H1 (cell line): ENCODE measurements around the gene GRM5. TPM values are rescaled to one million over a fixed set of nuclear protein-coding genes. Genes with fewer than 3 reads are reported as not detected.
A peak's percentile ranks its signal among the peaks of the same experiment; 100 is the strongest.

Experiments used
- CTCF ChIA-PET: fragments of 300-600 bp; sonication (Branson Sonifier 250); formaldehyde crosslinking; loops from one replicate; lab custom pipeline; 2021; ENCODE audit not compliant: partially characterized antibody; lab: Charles Lee
- POLR2A ChIA-PET: fragments of 300-600 bp; sonication (Branson Sonifier 250); formaldehyde crosslinking; loops from one replicate; lab custom pipeline; 2021; ENCODE audit warnings: inconsistent platforms; ENCODE audit not compliant: partially characterized antibody; lab: Charles Lee
- DNase-seq, 2 experiments: peaks; one replicate each; pipeline versions ENCODE4 v3.0.0 to v3.0.0-alpha.2; 2010 to 2022; ENCODE audit warnings: low spot score in 2 of 2, low read depth in 1 of 2, mixed read lengths in 1 of 2
- FAIRE-seq: peaks from 2 replicates; lab custom pipeline; 2011; peaks lifted over from hg19 to GRCh38; lab: Jason Lieb, UNC
- H2AFZ ChIP-seq: 2 replicates; pipeline ENCODE4 v1.8.1; 2012; ENCODE audit warnings: low read length, inconsistent platforms
- H2AK5ac ChIP-seq: 2 replicates; pipeline ENCODE4 v1.6.1; 2013; ENCODE audit warnings: low read depth, low read length
- H2BK120ac ChIP-seq: replicated peaks from 2 replicates; pipeline ENCODE3; 2013; ENCODE audit warnings: low read depth, low read length, inconsistent platforms
- H2BK12ac ChIP-seq: 2 replicates; pipeline ENCODE4 v1.6.1; 2013; ENCODE audit warnings: low read depth, low read length
- H2BK15ac ChIP-seq: 2 replicates; pipeline ENCODE4 v1.6.1; 2013; ENCODE audit warnings: low read length
- H2BK20ac ChIP-seq: 2 replicates; pipeline ENCODE4 v1.6.1; 2013; ENCODE audit warnings: low read length
- H2BK5ac ChIP-seq: 2 replicates; pipeline ENCODE4 v1.6.1; 2013; ENCODE audit warnings: low read depth, low read length
- H3K14ac ChIP-seq: 2 replicates; pipeline ENCODE4 v1.6.1; 2013; ENCODE audit warnings: inconsistent platforms; ENCODE audit not compliant: insufficient read length
- H3K18ac ChIP-seq: 2 replicates; pipeline ENCODE4 v1.6.1; 2013; ENCODE audit warnings: low read length; ENCODE audit errors: extremely low read depth
- H3K23ac ChIP-seq: 2 replicates; pipeline ENCODE4 v1.6.1; 2013; ENCODE audit warnings: inconsistent platforms; ENCODE audit not compliant: insufficient read length
- H3K23me2 ChIP-seq: 2 replicates; pipeline ENCODE4 v1.6.1; 2013; ENCODE audit warnings: low read depth, low read length
- H3K27ac ChIP-seq: 2 replicates; pipeline ENCODE4 v1.6.1; 2011; ENCODE audit warnings: low read depth, low read length, inconsistent platforms
- H3K27me3 ChIP-seq, 4 experiments: replicated peaks in 1 of 4; 1 replicate in 1 of 4; 2 replicates in 3 of 4; pipeline versions ENCODE4 v1.6.1 to v1.8.1; 2011 to 2013; ENCODE audit warnings: low read length in 3 of 4, mild to moderate bottlenecking in 3 of 4, inconsistent platforms in 2 of 4, mixed read lengths in 2 of 4, moderate library complexity in 1 of 4; ENCODE audit not compliant: control insufficient read depth in 3 of 4, insufficient read depth in 3 of 4; ENCODE audit errors: extremely low read depth in 1 of 4
- H3K36me3 ChIP-seq, 4 experiments: 2 replicates each; pipeline versions ENCODE4 v1.6.1 to v1.8.1; 2011 to 2013; ENCODE audit warnings: mild to moderate bottlenecking in 4 of 4, low read length in 3 of 4, moderate library complexity in 2 of 4, control low read depth in 1 of 4, inconsistent platforms in 1 of 4; ENCODE audit not compliant: insufficient read depth in 4 of 4, control insufficient read depth in 2 of 4
- H3K4ac ChIP-seq: replicated peaks from 2 replicates; pipeline ENCODE3; 2013; ENCODE audit warnings: low read length, low read depth, mixed read lengths, inconsistent platforms; ENCODE audit not compliant: insufficient read length
- H3K4me1 ChIP-seq, 4 experiments: replicated peaks in 1 of 4; 1 replicate in 1 of 4; 2 replicates in 3 of 4; pipeline versions ENCODE4 v1.6.1 to v1.8.1; 2011 to 2013; ENCODE audit warnings: low read length in 3 of 4, inconsistent platforms in 2 of 4, mixed read lengths in 1 of 4; ENCODE audit not compliant: insufficient read depth in 4 of 4, control insufficient read depth in 3 of 4
- H3K4me2 ChIP-seq, 2 experiments: 2 replicates each; pipeline versions ENCODE4 v1.6.1 to v1.8.1; 2011 to 2013; ENCODE audit warnings: low read depth in 2 of 2, low read length in 2 of 2, control low read depth in 1 of 2, inconsistent platforms in 1 of 2, mild to moderate bottlenecking in 1 of 2; ENCODE audit not compliant: insufficient read depth in 1 of 2
- H3K4me3 ChIP-seq, 4 experiments: fragments of 200-600, 300-600 bp in 1 of 4; sonication (generic), shearing (Covaris generic), sonication (Bioruptor Twin) in 1 of 4; 2 replicates each; pipeline versions ENCODE4 v1.5.1 to v1.8.1; 2011 to 2016; ENCODE audit warnings: low read length in 4 of 4, low read depth in 3 of 4, control low read depth in 2 of 4, inconsistent platforms in 2 of 4, mild to moderate bottlenecking in 2 of 4, mixed read lengths in 1 of 4, moderate library complexity in 1 of 4; ENCODE audit not compliant: insufficient read depth in 2 of 4; ENCODE audit errors: extremely low read depth in 1 of 4
- H3K56ac ChIP-seq: replicated peaks from 2 replicates; pipeline ENCODE3; 2013; ENCODE audit warnings: low read depth, mild to moderate bottlenecking, mixed read lengths, low read length, inconsistent platforms; ENCODE audit not compliant: insufficient read length
- H3K79me1 ChIP-seq: 2 replicates; pipeline ENCODE4 v1.6.1; 2013; ENCODE audit warnings: low read depth, low read length, control low read depth
- H3K79me2 ChIP-seq, 2 experiments: 2 replicates each; pipeline versions ENCODE4 v1.6.1 to v1.8.1; 2012 to 2013; ENCODE audit warnings: low read length in 2 of 2, mild to moderate bottlenecking in 2 of 2, inconsistent platforms in 1 of 2; ENCODE audit not compliant: insufficient read depth in 2 of 2, control insufficient read depth in 1 of 2
- H3K9ac ChIP-seq, 4 experiments: replicated peaks in 1 of 4; 1 replicate in 1 of 4; 2 replicates in 3 of 4; pipeline versions ENCODE4 v1.6.1 to v1.8.1; 2011 to 2013; ENCODE audit warnings: low read depth in 3 of 4, low read length in 3 of 4, control low read depth in 2 of 4, mild to moderate bottlenecking in 2 of 4, moderate library complexity in 2 of 4, inconsistent platforms in 1 of 4; ENCODE audit errors: extremely low read depth in 1 of 4
- H3K9me3 ChIP-seq, 2 experiments: 2 replicates each; pipeline versions ENCODE4 v1.6.1 to v1.8.1; 2012 to 2013; ENCODE audit warnings: mild to moderate bottlenecking in 2 of 2, moderate library complexity in 2 of 2, control low read depth in 1 of 2, inconsistent platforms in 1 of 2, low read depth in 1 of 2, low read length in 1 of 2, mixed read lengths in 1 of 2; ENCODE audit not compliant: insufficient read depth in 2 of 2
- H4K20me1 ChIP-seq, 2 experiments: replicated peaks in 1 of 2; 2 replicates each; pipeline versions ENCODE3 to v1.8.1; 2011 to 2013; ENCODE audit warnings: inconsistent platforms in 2 of 2, low read length in 2 of 2, mild to moderate bottlenecking in 1 of 2; ENCODE audit not compliant: insufficient read depth in 2 of 2, control insufficient read depth in 1 of 2
- H4K5ac ChIP-seq: 2 replicates; pipeline ENCODE4 v1.6.1; 2013; ENCODE audit warnings: low read length, low read depth, mixed read lengths, inconsistent platforms; ENCODE audit not compliant: insufficient read length
- H4K8ac ChIP-seq: 2 replicates; pipeline ENCODE4 v1.8.0; 2013; ENCODE audit warnings: mild to moderate bottlenecking, moderate library complexity, low read length, inconsistent platforms; ENCODE audit not compliant: insufficient read depth; ENCODE audit errors: extremely low read depth
- H4K91ac ChIP-seq: replicated peaks from 2 replicates; pipeline ENCODE3; 2013; ENCODE audit warnings: low read length, mixed read lengths, inconsistent platforms; ENCODE audit not compliant: insufficient read length
- ATF2 ChIP-seq: IDR thresholded peaks from 2 replicates; pipeline ENCODE4 v1.6.1; 2012; ENCODE audit warnings: low read length, inconsistent platforms
- CHD1 ChIP-seq: IDR thresholded peaks from 2 replicates; pipeline ENCODE4 v1.6.1; 2012; ENCODE audit warnings: low read depth, low read length, improper control_type of control experiment
- FOSL1 ChIP-seq: IDR thresholded peaks from 2 replicates; pipeline ENCODE4 v1.6.1; 2011; ENCODE audit warnings: mild to moderate bottlenecking, low read depth, low read length, moderate library complexity; ENCODE audit not compliant: insufficient read depth
- NRF1 ChIP-seq: IDR thresholded peaks from 2 replicates; pipeline ENCODE4 v1.6.1; 2011; ENCODE audit warnings: mild to moderate bottlenecking, low read depth, low read length, improper control_type of control experiment
- PHF8 ChIP-seq: fragments of 200-600 bp; sonication (generic); conservative IDR thresholded peaks from 2 replicates; pipeline ENCODE4 v1.7.1; 2012; ENCODE audit warnings: low read depth, mild to moderate bottlenecking, inconsistent platforms, low read length, moderate library complexity
- RAD21 ChIP-seq, 2 experiments: IDR thresholded peaks in 1 of 2; conservative IDR thresholded peaks in 1 of 2; 2 replicates each; pipeline ENCODE4 v1.6.1; 2011; ENCODE audit warnings: low read depth in 2 of 2, low read length in 2 of 2, improper control_type of control experiment in 1 of 2, inconsistent platforms in 1 of 2, mild to moderate bottlenecking in 1 of 2, moderate library complexity in 1 of 2
- SUZ12 ChIP-seq: fragments of 200-600 bp; sonication (generic); IDR thresholded peaks from 2 replicates; pipeline ENCODE4 v1.6.1; 2012; ENCODE audit warnings: mild to moderate bottlenecking, inconsistent platforms, low read length, moderate library complexity, mixed read lengths
- TAF1 ChIP-seq: IDR thresholded peaks from 2 replicates; pipeline ENCODE4 v1.6.1; 2011; ENCODE audit warnings: mild to moderate bottlenecking, low read depth, low read length
- YY1 ChIP-seq: IDR thresholded peaks from 2 replicates; pipeline ENCODE4 v1.6.1; 2011; ENCODE audit warnings: low read depth, mild to moderate bottlenecking, low read length
- WGBS, 2 experiments: shearing (Covaris generic) in 1 of 2; methylation state at CpG; one replicate each; pipeline versions ENCODE4 v1.1.6 to v1.1.7; 2013 to 2015; ENCODE audit warnings: low lambda C conversion rate in 2 of 2, mixed read lengths in 2 of 2, inconsistent platforms in 1 of 2, low coverage in 1 of 2, missing lambda C conversion rate in 1 of 2; ENCODE audit not compliant: insufficient replicate concordance in 2 of 2, insufficient coverage in 1 of 2, insufficient read length in 1 of 2; ENCODE audit errors: extremely low coverage in 1 of 2, missing lambda C conversion rate in 1 of 2; 5-methylcytosine and 5-hydroxymethylcytosine counted together
- polyA plus RNA-seq, 7 experiments: library from polyadenylated mRNA; depleted of rRNA in 3 of 7; stranded (reverse) in 5 of 7; unstranded in 2 of 7; fragments of >200 nt in 5 of 7; fragments of 200-250 nt in 2 of 7; gene quantifications; 1 replicate in 5 of 7; 2 replicates in 1 of 7; 4 replicates in 1 of 7; pipeline versions ENCODE4 v1.2.1 to v1.2.3, GENCODE V29; 2011 to 2013; ENCODE audit warnings: missing spikeins in 2 of 7, mixed read lengths in 2 of 7
- total RNA-seq: library from RNA; stranded (reverse); fragmentation: NEBNext Ultra II Directional; extraction: Animal tissue kit (Norgen Biotek cat#: 25700); gene quantifications from 2 replicates; pipeline ENCODE4 v1.2.1, GENCODE V29; 2021

Gene GRM5
- total and polyA plus RNA-seq, 2 of the 8 experiments (the other 6 are each of a cell fraction or from before 2014, with no cell fraction given): 0.15 to 0.43 TPM

- Histone ChIP-seq H4K5ac (no peak overlapping the region), H2BK5ac (peak overlapping the region; percentile 9; the same call in 1 of the 2 replicates), H3K4ac (no peak overlapping the region), H3K27me3 (peaks cover 0 to 35% (median 18%) of the 10 kb centered on the region in 4 experiments; a peak in 6 of 7 replicates), H3K9ac (peak overlapping the region in 3 of 4 experiments; percentile 25 to 59 (median 52); a peak in 5 of 7 replicates), H4K20me1 (no peaks in the 10 kb centered on the region), H3K9me3 (no peaks in the 10 kb centered on the region), H2BK12ac (peak overlapping the region; percentile 69; the same call in 1 of the 2 replicates), H2BK20ac (no peak overlapping the region), H3K18ac (peak overlapping the region; percentile 66), H3K23me2 (peaks cover 9% of the 10 kb centered on the region; the same call in 1 of the 2 replicates), H4K8ac (peak overlapping the region; percentile 93), H2BK120ac (peak overlapping the region; percentile 76), H3K4me1 (peaks cover 0 to 6% (median 2%) of the 10 kb centered on the region in 4 experiments; a peak in 5 of 7 replicates), H3K79me2 (no peaks in the 10 kb centered on the region), H3K4me2 (peak overlapping the region; percentile 80 to 96), H3K14ac (no peak overlapping the region), H3K79me1 (no peaks in the 10 kb centered on the region), H2AK5ac (no peak overlapping the region), H2AFZ (peak overlapping the region; percentile 92), H4K91ac (peak overlapping the region; percentile 95), H3K4me3 (peak overlapping the region; percentile 37 to 67 (median 54)), H2BK15ac (peak overlapping the region; percentile 78; the same call in 1 of the 2 replicates), H3K27ac (no peak overlapping the region), H3K36me3 (no peaks in the 10 kb centered on the region), H3K23ac (no peak overlapping the region), H3K56ac (no peak overlapping the region)
- ChIA-PET POLR2A (interaction anchor here (0.8 to 1.4 kb wide), 5 partner anchors 20 to 334 kb away, joined by 3 to 7 read pairs (median 3); partner anchors contain the start of genes CTSC and RAB38), CTCF (interaction anchor here (0.8 to 2.0 kb wide), 3 partner anchors 19 to 36 kb away, joined by 3 to 6 read pairs (median 3); no protein-coding TSS in a partner anchor)
- DNase-seq: peak in 1 of 2 experiments; percentile 57
- WGBS, 2 experiments: 3% methylated on average over 60 of the region's 84 CpGs; no CpG with 5 or more reads in 1 of the 2 experiments
- FAIRE-seq: no peak
- TF ChIP-seq TAF1 (no peak), NRF1 (peak; percentile 50), PHF8 (no peak; the same call in 1 of the 2 replicates), SUZ12 (peak; percentile 83), FOSL1 (no peak), ATF2 (no peak), RAD21 (IDR thresholded peaks at IDR 0.05 in 1 of 2, conservative IDR thresholded peaks at IDR 0.05 in 1 of 2; ENCODE audit: low read depth in 2 of 2, low read length in 2 of 2) (no peak), YY1 (peak; percentile 8; the same call in 1 of the 2 replicates), CHD1 (no peak)
Measured at GRCh38 chr11:88508759-88509581, 556.8 kb downstream of the GRM5 start.
